GM19324 (cell line): ENCODE measurements around the gene HOXB7.

Source experiments
- ATAC-seq: cut with Tn5 transposase; IDR thresholded peaks from one replicate; pipeline ENCODE4 v1.9.1; 2021; ENCODE audit warnings: mild to moderate bottlenecking, moderate library complexity; ENCODE audit not compliant: unreplicated experiment, low FRiP score

Gene HOXB7

DNA sequence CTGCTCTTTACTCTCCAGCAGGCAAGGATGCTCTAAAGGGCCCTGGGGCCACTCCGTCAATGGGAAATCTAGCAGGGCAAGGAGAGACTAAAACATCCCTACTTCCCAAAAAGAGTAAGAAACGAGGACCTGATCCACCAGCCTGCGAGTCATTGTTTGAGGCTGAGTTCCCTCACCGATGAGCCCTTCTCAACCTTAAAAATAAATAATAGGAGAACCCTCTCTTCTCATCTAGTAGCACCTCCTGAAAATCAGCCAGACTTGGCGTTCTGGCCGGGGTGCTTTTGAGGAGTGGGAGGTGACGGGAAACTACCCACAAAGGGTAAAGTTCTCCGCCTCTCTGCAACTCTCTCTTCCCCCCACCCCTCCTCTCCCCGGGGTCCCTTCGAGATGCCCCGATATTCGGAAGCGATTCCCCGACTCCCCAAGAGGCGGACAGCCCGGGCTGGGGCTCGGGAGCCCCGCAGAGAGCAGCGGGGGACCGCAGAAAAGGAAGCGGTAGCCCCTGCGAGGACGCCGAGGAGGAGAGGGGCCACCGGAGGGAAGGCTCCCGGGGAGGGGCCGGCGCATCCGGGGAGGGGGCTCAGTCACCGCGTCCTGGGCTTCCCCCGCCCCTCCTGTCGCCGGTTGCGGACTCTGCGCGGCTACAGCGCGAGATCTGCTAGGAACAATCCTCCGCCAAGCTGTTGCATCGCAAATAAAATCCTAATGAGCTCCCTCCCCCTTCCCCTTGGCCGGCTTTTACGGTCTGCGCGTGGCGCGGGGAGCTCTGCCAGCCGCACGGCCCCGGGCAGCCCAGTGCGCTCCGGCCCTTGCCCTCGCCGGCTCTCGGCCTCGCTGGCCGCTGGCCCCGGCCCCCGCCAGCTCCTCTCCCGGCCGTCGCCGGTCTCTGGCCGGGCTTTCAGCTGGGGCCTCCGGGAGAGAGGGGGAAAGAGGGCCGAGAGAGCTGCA lies 14.0 kb upstream of the HOXB7 start:
- no peak for ATAC-seq

DNA sequence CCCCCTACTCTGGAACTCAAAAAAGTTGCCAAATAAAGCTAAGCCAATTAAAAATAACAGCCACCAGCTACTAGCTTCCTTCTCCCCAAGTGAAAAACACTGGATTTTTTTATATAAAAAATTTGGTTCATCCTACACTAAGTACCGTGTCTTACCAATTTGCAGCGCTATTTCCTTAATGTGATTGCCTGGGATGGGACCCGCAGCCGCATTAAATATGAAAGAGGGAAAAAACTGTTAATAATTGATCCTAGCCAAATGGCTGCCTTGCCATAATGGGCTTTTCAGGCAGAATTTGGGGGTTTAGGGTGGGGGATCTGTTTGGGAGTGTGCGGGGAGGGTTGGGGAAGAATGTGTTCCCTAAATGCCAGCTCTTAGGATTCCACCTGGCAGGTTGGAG lies 13.3 kb upstream of the HOXB7 start:
- ATAC-seq: no peak

DNA sequence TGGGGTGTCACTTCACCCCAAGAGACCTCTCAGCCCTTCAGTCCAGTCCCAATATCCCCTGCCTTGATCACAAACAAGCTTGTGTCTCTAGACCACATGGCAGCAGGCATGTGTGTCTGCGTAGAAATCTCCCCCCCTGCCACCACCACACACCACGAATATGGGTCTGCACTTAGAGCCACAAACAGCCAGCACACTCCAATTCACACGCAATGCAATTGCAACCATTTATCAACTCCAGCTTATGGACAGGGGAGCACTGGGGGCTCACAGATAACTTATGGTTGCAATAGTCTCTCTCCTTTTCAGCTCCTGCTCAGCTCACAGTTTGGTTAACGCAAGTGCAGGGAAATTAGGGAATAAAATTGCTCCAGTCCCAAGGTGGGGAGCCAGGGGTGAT lies 12.8 kb upstream of the HOXB7 start:
- no peak for ATAC-seq

DNA sequence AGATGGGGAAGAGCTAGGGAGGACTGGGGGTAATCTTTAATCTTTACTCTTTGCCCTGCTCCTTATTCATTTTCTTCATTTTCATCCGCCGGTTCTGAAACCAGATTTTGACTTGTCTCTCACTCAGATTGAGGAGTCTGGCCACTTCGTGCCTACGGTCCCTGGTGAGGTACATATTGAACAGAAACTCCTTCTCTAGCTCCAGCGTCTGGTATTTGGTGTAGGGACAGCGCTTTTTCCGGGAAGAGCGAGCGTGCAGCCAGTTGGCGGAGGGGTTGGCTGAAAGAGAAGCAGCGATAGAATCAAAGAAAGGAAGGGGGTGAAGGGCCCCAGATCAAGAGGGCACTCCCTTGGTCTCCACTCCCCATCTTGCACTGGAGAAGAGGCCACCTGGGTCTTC lies 12.0 kb upstream of the HOXB7 start:
- ATAC-seq: no peak

- ATAC-seq: no peak
Observed at GRCh38 chr17:48621410-48622392, 10.9 kb upstream of the HOXB7 start.

GRCh38 chr17:48620461-48621139 lies 9.8 kb upstream of the HOXB7 start:
- ATAC-seq: no peak

- no peak for ATAC-seq
Observed at GRCh38 chr17:48619826-48620449, 9.1 kb upstream of the HOXB7 start.

DNA sequence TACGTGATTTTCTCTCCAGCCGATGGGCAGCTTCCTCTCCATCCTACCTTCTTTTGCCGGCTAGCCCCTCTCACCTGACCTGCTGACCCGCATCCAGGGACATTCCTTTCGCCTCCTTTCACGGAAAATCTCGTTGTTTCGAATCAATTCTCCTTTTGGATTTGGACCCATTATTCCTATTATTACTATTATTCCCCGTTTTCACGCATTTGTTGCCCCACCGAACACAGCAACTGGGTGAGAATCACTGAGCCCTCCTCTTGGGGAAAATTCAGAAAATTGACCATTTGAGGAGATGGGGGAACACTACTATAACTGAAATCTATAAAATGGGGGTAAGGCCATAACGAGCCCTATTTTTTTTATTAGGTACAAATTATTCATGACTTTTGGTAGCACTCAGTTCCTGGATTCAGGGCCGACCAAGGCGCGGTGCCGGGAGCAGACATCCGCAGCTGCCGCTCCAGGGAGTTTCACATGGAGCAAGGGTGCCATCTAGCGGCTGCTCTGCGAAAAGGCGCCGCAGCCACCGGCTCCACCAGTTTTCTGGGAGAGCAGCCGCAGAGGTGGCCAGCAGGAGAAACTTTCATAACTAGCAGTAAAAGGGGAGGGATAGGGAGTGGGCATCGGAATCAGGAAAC lies 7.6 kb upstream of the HOXB7 start:
- ATAC-seq: no peak

- no peak for ATAC-seq
Observed at GRCh38 chr17:48617471-48618255, 6.8 kb upstream of the HOXB7 start.

GRCh38 chr17:48616717-48617470 lies 6.1 kb upstream of the HOXB7 start:
- no peak for ATAC-seq

DNA sequence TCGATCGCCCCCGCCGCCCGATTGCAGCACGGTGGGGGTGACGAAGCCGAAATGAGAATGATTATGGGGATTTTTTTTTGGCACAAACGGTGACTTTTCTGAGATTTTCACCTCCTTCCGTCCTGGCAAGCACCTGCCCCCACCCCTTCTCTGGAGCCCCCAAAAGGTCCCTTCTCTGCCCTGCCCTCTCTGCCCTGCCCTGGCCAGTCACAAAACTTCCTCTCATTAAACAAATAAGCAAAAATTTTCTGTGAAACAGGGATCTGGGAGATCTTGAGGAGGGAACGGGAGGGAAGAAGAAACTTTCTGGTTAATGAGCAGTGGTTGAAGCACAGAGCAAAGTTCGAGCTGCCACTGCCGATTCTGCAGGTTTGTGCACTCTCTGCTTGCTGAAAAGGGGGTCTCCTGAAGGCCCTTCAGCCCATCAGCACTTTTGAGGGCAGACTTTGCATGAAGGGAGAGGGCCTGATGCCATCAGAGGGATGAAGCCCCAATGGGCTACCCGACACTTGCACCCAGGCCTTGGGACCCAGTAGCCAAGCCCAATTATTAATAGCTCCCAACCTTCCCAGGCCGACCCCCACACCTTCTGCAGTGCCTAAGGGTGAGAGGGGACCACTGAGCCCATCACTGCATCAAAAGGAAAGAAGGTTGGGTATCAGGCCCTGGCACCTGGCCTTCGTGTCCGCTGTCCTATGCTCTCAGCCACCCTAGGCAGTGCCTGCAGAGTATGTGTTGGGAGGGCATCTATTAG lies 5.3 kb upstream of the HOXB7 start:
- no peak for ATAC-seq

DNA sequence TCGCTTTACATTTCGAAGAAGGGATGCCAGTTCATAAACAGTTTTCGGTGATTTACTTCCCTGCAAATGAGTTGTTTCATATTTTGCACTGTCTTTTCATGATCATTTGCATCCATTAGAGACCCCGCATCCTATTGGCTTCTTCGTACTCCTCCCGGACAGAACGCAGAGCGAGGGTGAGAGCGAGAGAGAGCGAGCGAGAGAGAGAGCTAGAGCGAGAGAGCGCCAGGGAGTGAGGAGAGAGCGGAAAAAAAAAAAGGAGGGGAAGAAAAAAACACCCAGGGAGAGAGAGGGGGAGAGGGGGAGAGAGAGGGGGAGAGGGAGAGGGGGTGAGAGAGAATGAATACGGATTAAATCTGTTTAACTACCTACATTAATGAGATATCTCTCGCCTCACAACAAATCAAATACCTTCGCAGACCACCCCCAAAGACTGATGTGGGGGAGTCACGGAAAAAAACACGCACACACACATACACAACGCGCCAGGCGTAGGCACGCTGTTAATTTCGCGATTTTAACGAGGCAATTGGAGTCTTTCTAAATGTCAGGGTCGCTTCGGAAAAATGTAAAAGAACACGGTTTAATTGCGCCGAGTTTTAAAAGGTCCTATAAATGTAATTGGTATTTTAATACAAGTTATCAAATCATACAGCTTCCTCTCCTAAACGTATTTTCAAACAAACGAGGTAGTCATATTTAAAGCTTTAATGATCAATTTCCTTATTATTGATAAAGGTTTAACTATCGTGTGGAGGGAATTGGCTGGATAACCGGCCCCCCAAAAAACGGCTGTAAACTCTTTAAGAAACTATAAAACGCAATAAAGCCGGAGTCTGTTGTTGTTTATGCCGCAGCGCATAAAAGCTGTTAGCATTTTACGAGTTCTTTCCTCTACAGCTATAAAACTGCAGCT lies 4.5 kb upstream of the HOXB7 start, which contains the start of gene HOXB8:
TSS of gene HOXB8 (minus strand) at position 246 of the 916 bp plus-strand sequence. CDS start 588 bp downstream, outside the sequence.
- ATAC-seq: no peak

- no peak for ATAC-seq
Observed at GRCh38 chr17:48613862-48614694, 3.3 kb upstream of the HOXB7 start.

DNA sequence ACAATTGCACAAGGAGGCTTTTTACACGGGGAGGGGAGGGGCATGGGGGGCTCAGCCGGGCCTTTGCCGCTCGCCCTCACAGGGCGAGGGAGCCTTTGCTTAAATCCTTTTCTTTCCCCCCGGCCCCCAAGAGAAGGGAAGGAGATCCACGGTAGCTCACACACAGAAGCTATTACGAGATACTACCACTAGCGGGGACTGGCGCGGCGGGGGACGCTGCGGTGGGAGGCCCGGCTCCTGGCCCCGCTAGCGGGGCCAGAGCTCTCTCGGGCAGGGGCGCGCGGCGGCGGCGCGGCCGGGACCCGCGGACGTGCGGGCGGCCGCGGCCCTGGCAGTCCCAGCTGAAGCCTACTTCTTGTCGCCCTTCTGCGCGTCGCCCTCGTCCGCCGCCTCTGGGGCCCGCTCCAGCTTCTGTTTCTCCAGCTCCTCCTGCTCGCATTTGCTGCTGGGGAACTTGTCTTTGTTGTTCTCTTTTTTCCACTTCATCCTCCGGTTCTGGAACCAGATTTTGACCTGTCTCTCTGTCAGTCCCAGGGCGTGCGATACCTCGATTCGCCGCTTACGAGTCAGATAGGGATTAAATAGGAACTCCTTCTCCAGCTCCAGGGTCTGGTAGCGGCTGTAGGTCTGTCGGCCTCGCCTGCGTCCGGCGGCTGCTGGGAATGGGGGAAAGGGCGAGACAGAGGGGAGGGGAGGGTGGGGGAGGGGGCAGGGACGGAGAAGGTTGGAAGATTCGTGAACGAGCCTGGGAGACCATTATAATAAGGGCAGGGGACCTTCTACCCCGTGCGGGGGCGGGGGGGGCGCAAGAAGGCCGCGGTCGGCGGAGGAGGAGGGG lies 2.3 kb upstream of the HOXB7 start:
- no peak for ATAC-seq

- no peak for ATAC-seq
Observed at GRCh38 chr17:48612456-48612853, 1.6 kb upstream of the HOXB7 start.
